HepG2 (cell line): ENCODE data around the gene ANKRD11. TPM values are rescaled to one million over a fixed set of nuclear protein-coding genes. Genes with fewer than 3 reads are reported as not detected.

Source experiments
- BHLHE40 ChIP-seq: IDR thresholded peaks from 2 replicates; pipeline ENCODE4 v1.6.1; 2011; ENCODE audit warnings: low read length, improper control_type of control experiment
- BRCA1 ChIP-seq: sonication (generic); formaldehyde crosslinking; IDR thresholded peaks from 2 replicates; pipeline ENCODE4 v1.4.0; 2020; ENCODE audit warnings: missing genetic modification reagents
- CHD2 ChIP-seq: IDR thresholded peaks from 2 replicates; pipeline ENCODE4 v1.6.1; 2011; ENCODE audit warnings: low read depth, low read length, improper control_type of control experiment
- EZH2 ChIP-seq: conservative IDR thresholded peaks from 2 replicates; pipeline ENCODE4 v1.6.1; 2012; ENCODE audit warnings: mild to moderate bottlenecking, low read depth, low read length, moderate library complexity
- KLF13 ChIP-seq: sonication (generic); formaldehyde crosslinking; IDR thresholded peaks from 2 replicates; pipeline ENCODE4 v1.4.0; 2020; ENCODE audit warnings: mild to moderate bottlenecking, missing genetic modification reagents
- MED1 ChIP-seq: sonication (generic); formaldehyde crosslinking; IDR thresholded peaks from 2 replicates; pipeline ENCODE4 v1.4.0; 2020; ENCODE audit warnings: missing genetic modification reagents
- MIER3 ChIP-seq: IDR thresholded peaks from 2 replicates; pipeline ENCODE4 v1.6.1; 2016; ENCODE audit warnings: missing compliant biosample characterization, borderline replicate concordance
- NFIC ChIP-seq: IDR thresholded peaks from 2 replicates; pipeline ENCODE4 v1.6.1; 2012; ENCODE audit warnings: mild to moderate bottlenecking, low read length, inconsistent platforms
- NR3C1 ChIP-seq: sonication (generic); formaldehyde crosslinking; IDR thresholded peaks from 2 replicates; pipeline ENCODE4 v1.4.0; 2020; ENCODE audit warnings: missing genetic modification reagents
- RXRB ChIP-seq: IDR thresholded peaks from 2 replicates; pipeline ENCODE4 v1.6.1; 2016; ENCODE audit warnings: borderline replicate concordance, missing genetic modification reagents, missing compliant biosample characterization
- SMAD3 ChIP-seq: sonication (generic); formaldehyde crosslinking; IDR thresholded peaks from 2 replicates; pipeline ENCODE4 v1.4.0; 2020; ENCODE audit warnings: missing genetic modification reagents
- SMAD9 ChIP-seq: sonication (generic); formaldehyde crosslinking; IDR thresholded peaks from 2 replicates; pipeline ENCODE4 v1.5.1; 2020; ENCODE audit warnings: mild to moderate bottlenecking, missing genetic modification reagents
- SP5 ChIP-seq: IDR thresholded peaks from 2 replicates; pipeline ENCODE4 v1.6.1; 2016; ENCODE audit warnings: low read depth, borderline replicate concordance
- STAT5B ChIP-seq: sonication (generic); formaldehyde crosslinking; IDR thresholded peaks from 2 replicates; pipeline ENCODE4 v1.4.0; 2020; ENCODE audit warnings: missing genetic modification reagents
- TAF1 ChIP-seq: sonication (generic); formaldehyde crosslinking; IDR thresholded peaks from 2 replicates; pipeline ENCODE4 v1.4.0; 2020; ENCODE audit warnings: missing genetic modification reagents
- XRCC5 ChIP-seq: fragments of 200-400 bp; formaldehyde crosslinking; optimal IDR thresholded peaks from 2 replicates; pipeline ENCODE3; 2017; ENCODE audit warnings: mild to moderate bottlenecking, low read length
- ZNF773 ChIP-seq: sonication (generic); formaldehyde crosslinking; IDR thresholded peaks from 2 replicates; pipeline ENCODE4 v1.4.0; 2020; ENCODE audit warnings: missing genetic modification reagents, borderline replicate concordance
- ZNF782 ChIP-seq: sonication (generic); formaldehyde crosslinking; IDR thresholded peaks from 2 replicates; pipeline ENCODE4 v1.4.0; 2020; ENCODE audit warnings: missing genetic modification reagents, mild to moderate bottlenecking, borderline replicate concordance
- polyA plus RNA-seq, 8 experiments: library from polyadenylated mRNA; depleted of rRNA in 3 of 8; stranded (reverse) in 7 of 8; unstranded in 1 of 8; fragments of >200 nt; fragmentation: Illumina TruSeq in 4 of 8; extraction: Trizol in 4 of 8; gene quantifications; 2 replicates each; pipeline versions ENCODE4 v1.2.1 to v1.2.3, GENCODE V29; 2011 to 2016; ENCODE audit warnings: low read depth in 4 of 8, missing spikeins in 1 of 8, mixed read lengths in 1 of 8; ENCODE audit not compliant: insufficient read depth in 1 of 8
- total RNA-seq, 5 experiments: library from RNA; depleted of rRNA; stranded (reverse); fragments of >200 nt; fragmentation: Illumina TruSeq; extraction: Trizol; gene quantifications; 2 replicates each; pipeline ENCODE4 v1.2.3, GENCODE V29; 2016; ENCODE audit warnings: low read depth in 1 of 5
- TF ChIP-seq, protein P1 (sequence below): sonication (generic); formaldehyde crosslinking; IDR thresholded peaks from 2 replicates; pipeline ENCODE4 v1.5.0; 2020; ENCODE audit warnings: missing genetic modification reagents
- TF ChIP-seq, protein P2 (sequence below): sonication (generic); formaldehyde crosslinking; conservative IDR thresholded peaks from 2 replicates; pipeline ENCODE4 v1.8.0; 2022; ENCODE audit warnings: mild to moderate bottlenecking, moderate library complexity, missing genetic modification reagents
- TF ChIP-seq, protein P3 (sequence below): IDR thresholded peaks from 2 replicates; pipeline ENCODE4 v1.6.1; 2012; ENCODE audit warnings: low read length, improper control_type of control experiment
- TF ChIP-seq, protein P4 (sequence below): sonication (generic); formaldehyde crosslinking; IDR thresholded peaks from 2 replicates; pipeline ENCODE4 v1.9.0; 2022; ENCODE audit warnings: low read depth, missing genetic modification reagents

The ANKRD11 gene
- total and polyA plus RNA-seq, 2 of the 13 experiments (the other 11 are each of a cell fraction or from before 2014, with no cell fraction given) = 21.4 to 38.4 TPM

DNA sequence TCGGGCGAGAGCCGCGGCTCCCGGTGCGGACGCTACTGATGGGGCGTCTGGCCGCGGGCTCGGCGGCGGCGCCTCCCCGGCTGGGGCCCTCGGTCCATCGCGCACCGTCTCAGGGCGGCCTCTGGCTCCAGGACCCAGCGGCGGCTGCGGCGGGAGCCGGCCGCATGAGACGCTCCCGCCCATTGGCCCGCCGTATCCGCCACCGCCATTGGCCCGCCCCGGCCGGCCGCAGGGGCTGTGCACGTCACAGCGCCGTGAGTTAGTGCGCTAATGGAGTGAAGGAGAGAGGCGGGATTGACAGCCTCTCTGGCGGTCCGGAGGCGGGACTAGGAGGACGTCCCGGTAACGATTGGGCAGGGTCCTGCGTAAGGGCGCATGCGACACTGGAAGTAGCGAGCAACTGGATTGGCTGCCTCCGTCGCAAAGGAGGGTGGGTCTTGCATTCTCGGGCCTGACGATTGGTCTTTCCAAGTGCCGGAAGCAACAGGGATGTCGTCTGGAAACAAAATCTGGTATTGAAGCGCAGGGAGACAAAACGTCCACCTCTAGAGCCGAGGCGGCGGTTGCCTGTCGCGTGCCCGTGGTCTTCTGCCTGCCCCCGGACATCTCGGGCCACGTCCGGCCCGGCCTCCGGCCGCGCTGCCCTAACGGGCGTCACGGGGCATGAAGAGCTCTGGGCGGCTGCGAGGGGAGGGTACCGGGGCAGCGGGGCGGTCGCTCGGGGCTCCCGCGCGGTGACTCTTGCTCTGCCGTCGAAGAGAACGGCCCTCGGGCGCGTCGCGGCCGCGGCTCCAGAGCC is at the start of gene ANKRD11 (continued):
- TF ChIP-seq, protein P1, sequence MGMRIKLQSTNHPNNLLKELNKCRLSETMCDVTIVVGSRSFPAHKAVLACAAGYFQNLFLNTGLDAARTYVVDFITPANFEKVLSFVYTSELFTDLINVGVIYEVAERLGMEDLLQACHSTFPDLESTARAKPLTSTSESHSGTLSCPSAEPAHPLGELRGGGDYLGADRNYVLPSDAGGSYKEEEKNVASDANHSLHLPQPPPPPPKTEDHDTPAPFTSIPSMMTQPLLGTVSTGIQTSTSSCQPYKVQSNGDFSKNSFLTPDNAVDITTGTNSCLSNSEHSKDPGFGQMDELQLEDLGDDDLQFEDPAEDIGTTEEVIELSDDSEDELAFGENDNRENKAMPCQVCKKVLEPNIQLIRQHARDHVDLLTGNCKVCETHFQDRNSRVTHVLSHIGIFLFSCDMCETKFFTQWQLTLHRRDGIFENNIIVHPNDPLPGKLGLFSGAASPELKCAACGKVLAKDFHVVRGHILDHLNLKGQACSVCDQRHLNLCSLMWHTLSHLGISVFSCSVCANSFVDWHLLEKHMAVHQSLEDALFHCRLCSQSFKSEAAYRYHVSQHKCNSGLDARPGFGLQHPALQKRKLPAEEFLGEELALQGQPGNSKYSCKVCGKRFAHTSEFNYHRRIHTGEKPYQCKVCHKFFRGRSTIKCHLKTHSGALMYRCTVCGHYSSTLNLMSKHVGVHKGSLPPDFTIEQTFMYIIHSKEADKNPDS (CRISPR knock-in tag) = no peak
- TF ChIP-seq STAT5B (CRISPR knock-in tag) = 0 out of 2 replicates have a peak, but pooled peaks have one; percentile 63
- TF ChIP-seq ZNF773 (CRISPR knock-in tag) = peak; percentile 78; the same call in 1 of the 2 replicates
- TF ChIP-seq, protein P2, sequence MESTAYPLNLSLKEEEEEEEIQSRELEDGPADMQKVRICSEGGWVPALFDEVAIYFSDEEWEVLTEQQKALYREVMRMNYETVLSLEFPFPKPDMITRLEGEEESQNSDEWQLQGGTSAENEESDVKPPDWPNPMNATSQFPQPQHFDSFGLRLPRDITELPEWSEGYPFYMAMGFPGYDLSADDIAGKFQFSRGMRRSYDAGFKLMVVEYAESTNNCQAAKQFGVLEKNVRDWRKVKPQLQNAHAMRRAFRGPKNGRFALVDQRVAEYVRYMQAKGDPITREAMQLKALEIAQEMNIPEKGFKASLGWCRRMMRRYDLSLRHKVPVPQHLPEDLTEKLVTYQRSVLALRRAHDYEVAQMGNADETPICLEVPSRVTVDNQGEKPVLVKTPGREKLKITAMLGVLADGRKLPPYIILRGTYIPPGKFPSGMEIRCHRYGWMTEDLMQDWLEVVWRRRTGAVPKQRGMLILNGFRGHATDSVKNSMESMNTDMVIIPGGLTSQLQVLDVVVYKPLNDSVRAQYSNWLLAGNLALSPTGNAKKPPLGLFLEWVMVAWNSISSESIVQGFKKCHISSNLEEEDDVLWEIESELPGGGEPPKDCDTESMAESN (CRISPR knock-in tag) = peak; percentile 63
- TF ChIP-seq, protein P3, sequence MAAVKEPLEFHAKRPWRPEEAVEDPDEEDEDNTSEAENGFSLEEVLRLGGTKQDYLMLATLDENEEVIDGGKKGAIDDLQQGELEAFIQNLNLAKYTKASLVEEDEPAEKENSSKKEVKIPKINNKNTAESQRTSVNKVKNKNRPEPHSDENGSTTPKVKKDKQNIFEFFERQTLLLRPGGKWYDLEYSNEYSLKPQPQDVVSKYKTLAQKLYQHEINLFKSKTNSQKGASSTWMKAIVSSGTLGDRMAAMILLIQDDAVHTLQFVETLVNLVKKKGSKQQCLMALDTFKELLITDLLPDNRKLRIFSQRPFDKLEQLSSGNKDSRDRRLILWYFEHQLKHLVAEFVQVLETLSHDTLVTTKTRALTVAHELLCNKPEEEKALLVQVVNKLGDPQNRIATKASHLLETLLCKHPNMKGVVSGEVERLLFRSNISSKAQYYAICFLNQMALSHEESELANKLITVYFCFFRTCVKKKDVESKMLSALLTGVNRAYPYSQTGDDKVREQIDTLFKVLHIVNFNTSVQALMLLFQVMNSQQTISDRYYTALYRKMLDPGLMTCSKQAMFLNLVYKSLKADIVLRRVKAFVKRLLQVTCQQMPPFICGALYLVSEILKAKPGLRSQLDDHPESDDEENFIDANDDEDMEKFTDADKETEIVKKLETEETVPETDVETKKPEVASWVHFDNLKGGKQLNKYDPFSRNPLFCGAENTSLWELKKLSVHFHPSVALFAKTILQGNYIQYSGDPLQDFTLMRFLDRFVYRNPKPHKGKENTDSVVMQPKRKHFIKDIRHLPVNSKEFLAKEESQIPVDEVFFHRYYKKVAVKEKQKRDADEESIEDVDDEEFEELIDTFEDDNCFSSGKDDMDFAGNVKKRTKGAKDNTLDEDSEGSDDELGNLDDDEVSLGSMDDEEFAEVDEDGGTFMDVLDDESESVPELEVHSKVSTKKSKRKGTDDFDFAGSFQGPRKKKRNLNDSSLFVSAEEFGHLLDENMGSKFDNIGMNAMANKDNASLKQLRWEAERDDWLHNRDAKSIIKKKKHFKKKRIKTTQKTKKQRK = peak; percentile 81
- no peak for TF ChIP-seq SP5 (CRISPR knock-in tag)
- TF ChIP-seq MIER3 (CRISPR knock-in tag) = peak; percentile 19
- no peak for TF ChIP-seq KLF13 (CRISPR knock-in tag)
- no peak for TF ChIP-seq EZH2
- TF ChIP-seq SMAD3 = peak; percentile 39; the same call in 1 of the 2 replicates
- TF ChIP-seq SMAD9 (CRISPR knock-in tag) = no peak
- no peak; the same call in none of the 2 replicates for TF ChIP-seq CHD2
- peak; percentile 54; the same call in 1 of the 2 replicates for TF ChIP-seq RXRB (CRISPR knock-in tag)
- TF ChIP-seq MED1 (CRISPR knock-in tag) = peak; percentile 47; the same call in 1 of the 2 replicates
- TF ChIP-seq ZNF782 (CRISPR knock-in tag) = peak; percentile 46; the same call in 1 of the 2 replicates
- TF ChIP-seq TAF1 (CRISPR knock-in tag) = peak; percentile 92
- TF ChIP-seq NR3C1 (CRISPR knock-in tag) = no peak; the same call in 1 of the 2 replicates
- no peak for TF ChIP-seq BHLHE40
- no peak for TF ChIP-seq NFIC
- TF ChIP-seq BRCA1 (CRISPR knock-in tag) = no peak
- TF ChIP-seq, protein P4, sequence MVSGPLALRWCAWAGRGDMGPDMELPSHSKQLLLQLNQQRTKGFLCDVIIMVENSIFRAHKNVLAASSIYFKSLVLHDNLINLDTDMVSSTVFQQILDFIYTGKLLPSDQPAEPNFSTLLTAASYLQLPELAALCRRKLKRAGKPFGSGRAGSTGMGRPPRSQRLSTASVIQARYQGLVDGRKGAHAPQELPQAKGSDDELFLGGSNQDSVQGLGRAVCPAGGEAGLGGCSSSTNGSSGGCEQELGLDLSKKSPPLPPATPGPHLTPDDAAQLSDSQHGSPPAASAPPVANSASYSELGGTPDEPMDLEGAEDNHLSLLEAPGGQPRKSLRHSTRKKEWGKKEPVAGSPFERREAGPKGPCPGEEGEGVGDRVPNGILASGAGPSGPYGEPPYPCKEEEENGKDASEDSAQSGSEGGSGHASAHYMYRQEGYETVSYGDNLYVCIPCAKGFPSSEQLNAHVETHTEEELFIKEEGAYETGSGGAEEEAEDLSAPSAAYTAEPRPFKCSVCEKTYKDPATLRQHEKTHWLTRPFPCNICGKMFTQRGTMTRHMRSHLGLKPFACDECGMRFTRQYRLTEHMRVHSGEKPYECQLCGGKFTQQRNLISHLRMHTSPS = no peak
- peak; percentile 83 for TF ChIP-seq XRCC5
